ENCODE results near the gene TP53I11. TPM values are rescaled to one million over a fixed set of nuclear protein-coding genes. Genes with fewer than 3 reads are reported as not detected.
A peak's percentile ranks its signal among the peaks of the same experiment; 100 is the strongest.

TP53I11 gene
- total RNA-seq, 1 experiment from 2014 or later: 94.2 TPM

DNA sequence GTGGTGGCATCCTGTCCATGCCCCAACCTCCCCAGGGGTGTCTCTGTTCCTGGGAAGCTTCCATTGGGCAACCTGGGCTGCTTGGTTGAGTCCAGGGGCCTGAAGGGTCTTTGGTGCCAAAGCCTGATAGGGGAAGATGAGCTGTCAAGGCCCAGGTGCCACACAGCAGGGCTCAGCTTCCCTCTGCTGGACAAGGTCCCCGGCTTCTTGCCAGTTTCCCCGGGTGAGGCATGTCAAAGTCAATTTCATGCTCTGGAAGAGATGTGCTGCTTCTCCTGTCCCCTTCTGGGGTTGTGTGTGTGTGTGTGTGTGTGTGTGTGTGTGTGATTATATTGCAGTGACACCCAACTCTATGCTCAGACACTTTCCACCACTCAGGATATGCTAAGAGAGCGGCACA, 26.9 kb downstream of the TP53I11 start:
- Histone ChIP-seq H2BK5ac (ENCODE audit: insufficient read length, low read length) (no peak overlapping the region), H3K79me1 (ENCODE audit: insufficient read depth, low read depth, low read length, poor library complexity, severe bottlenecking) (no peaks in the 10 kb centered on the region), H3K4ac (ENCODE audit: low read depth, low read length) (no peak overlapping the region), H3K56ac (ENCODE audit: insufficient read length, low read depth, low read length) (no peak overlapping the region), H3T11ph (ENCODE audit: low read length) (no peak overlapping the region), H3K4me2 (ENCODE audit: insufficient read depth, insufficient read length, low read length) (no peak overlapping the region), H3K23ac (ENCODE audit: insufficient read length, low read depth, low read length) (no peak overlapping the region), H3K4me1 (ENCODE audit: insufficient read depth, low read length) (no peaks in the 10 kb centered on the region), H2BK20ac (ENCODE audit: low read depth, low read length, poor library complexity, severe bottlenecking) (no peak overlapping the region), H3K9ac (ENCODE audit: extremely low read depth, insufficient read length, low read length) (no peak overlapping the region), H3K27ac (ENCODE audit: insufficient read length, low read depth, low read length) (no peak overlapping the region), H4K5ac (ENCODE audit: insufficient read length, low read depth, low read length) (no peak overlapping the region), H3K18ac (ENCODE audit: insufficient read length, low read depth, low read length) (no peak overlapping the region), H3K9me3 (ENCODE audit: control insufficient read depth, low read depth, low read length) (no peaks in the 10 kb centered on the region), H3K14ac (ENCODE audit: insufficient read depth, low read length) (no peak overlapping the region), H3K27me3 (ENCODE audit: insufficient read depth, low read length) (no peaks in the 10 kb centered on the region), H2BK120ac (ENCODE audit: low read depth, low read length, poor library complexity, severe bottlenecking) (no peak overlapping the region), H2AFZ (ENCODE audit: low read length) (no peak overlapping the region), H4K20me1 (ENCODE audit: control insufficient read depth, insufficient read depth, insufficient read length) (peaks cover 3% of the 10 kb centered on the region), H4K8ac (replicated peaks; ENCODE audit: insufficient read length, low read depth, low read length) (no peak overlapping the region), H3K23me2 (ENCODE audit: insufficient read length, low read depth, low read length, poor library complexity, severe bottlenecking) (no peaks in the 10 kb centered on the region), H3K79me2 (ENCODE audit: insufficient read depth, low read length) (no peaks in the 10 kb centered on the region), H2BK12ac (ENCODE audit: insufficient read length, low read depth, low read length) (no peak overlapping the region), H2BK15ac (ENCODE audit: low read depth, low read length) (no peak overlapping the region), H4K91ac (ENCODE audit: insufficient read length, low read depth, low read length) (no peak overlapping the region), H2AK5ac (ENCODE audit: insufficient read length, low read length) (no peak overlapping the region)
- DNase-seq: no peak
- Mint-ChIP-seq H3K4me3 (no peak overlapping the region), H3K9me3 (no peaks in the 10 kb centered on the region), H3K27ac (peak overlapping the region in 1 of 3 experiments; percentile 27; a peak in 1 of 7 replicates), H3K27me3 (ENCODE audit: low read depth) (peaks cover 1% of the 10 kb centered on the region; the same call in 1 of the 2 replicates), H3K36me3 (ENCODE audit: insufficient read depth in 1 of 3, low read depth in 3 of 3) (no peaks in the 10 kb centered on the region; a peak in 1 of 7 replicates), H3K4me1 (peaks cover 27 to 28% of the 10 kb centered on the region in 2 experiments)
- WGBS (ENCODE audit: extremely low coverage, insufficient read length, low lambda C conversion rate): no CpG with 5 or more reads among the region's 3 CpGs
- TF ChIP-seq, protein P1, sequence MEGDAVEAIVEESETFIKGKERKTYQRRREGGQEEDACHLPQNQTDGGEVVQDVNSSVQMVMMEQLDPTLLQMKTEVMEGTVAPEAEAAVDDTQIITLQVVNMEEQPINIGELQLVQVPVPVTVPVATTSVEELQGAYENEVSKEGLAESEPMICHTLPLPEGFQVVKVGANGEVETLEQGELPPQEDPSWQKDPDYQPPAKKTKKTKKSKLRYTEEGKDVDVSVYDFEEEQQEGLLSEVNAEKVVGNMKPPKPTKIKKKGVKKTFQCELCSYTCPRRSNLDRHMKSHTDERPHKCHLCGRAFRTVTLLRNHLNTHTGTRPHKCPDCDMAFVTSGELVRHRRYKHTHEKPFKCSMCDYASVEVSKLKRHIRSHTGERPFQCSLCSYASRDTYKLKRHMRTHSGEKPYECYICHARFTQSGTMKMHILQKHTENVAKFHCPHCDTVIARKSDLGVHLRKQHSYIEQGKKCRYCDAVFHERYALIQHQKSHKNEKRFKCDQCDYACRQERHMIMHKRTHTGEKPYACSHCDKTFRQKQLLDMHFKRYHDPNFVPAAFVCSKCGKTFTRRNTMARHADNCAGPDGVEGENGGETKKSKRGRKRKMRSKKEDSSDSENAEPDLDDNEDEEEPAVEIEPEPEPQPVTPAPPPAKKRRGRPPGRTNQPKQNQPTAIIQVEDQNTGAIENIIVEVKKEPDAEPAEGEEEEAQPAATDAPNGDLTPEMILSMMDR (conservative IDR thresholded peaks at IDR 0.05): no peak
